ENCODE measurements around the gene OAS2.

DNA sequence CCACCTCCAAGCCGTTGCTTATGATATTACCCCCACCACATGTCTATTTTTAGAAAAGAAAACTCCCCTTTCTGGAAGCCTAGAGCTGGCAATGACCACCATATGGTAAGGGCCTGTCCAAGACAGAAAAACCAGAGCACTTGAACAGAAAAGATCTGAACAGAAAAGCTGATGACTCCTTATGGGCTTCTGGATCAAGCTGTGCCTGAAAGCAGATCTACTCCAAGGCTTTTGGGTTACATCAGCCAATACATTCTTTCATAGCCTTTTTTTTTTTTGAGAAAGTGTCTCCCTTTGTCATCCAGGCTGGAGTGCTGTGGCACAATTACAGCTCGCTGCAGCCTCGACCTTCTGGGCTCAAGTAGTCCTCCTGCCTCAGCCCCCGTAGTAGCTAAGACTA is 16.8 kb upstream of the OAS2 start:
- no peak for TF ChIP-seq EZH2 (IDR thresholded peaks at IDR 0.05; ENCODE audit: insufficient read depth, poor library complexity, severe bottlenecking)
- no peak for TF ChIP-seq EZH2phosphoT487 (IDR thresholded peaks at IDR 0.05; ENCODE audit: insufficient read depth, low read depth)
